Prostate gland (tissue), 2 donors: ENCODE results near the gene DAD1. TPM values are rescaled to one million over a fixed set of nuclear protein-coding genes. Genes with fewer than 3 reads are reported as not detected.

Experiments
- DNase-seq: peaks from one replicate; pipeline ENCODE4 v3.0.0-alpha.2; 2019; ENCODE audit warnings: low spot score
- H3K27ac ChIP-seq, 2 donors: fragments of 200-600 bp; sonication (generic); 2 replicates each; pipeline ENCODE4 v1.5.1; 2017 to 2019
- H3K27me3 ChIP-seq: fragments of 200-600 bp; sonication (generic); replicated peaks from 2 replicates; pipeline ENCODE4 v1.5.1; 2019; ENCODE audit not compliant: insufficient read depth
- H3K36me3 ChIP-seq, 2 donors: fragments of 200-600 bp; sonication (generic); 1 replicate in 1 of 2; 2 replicates in 1 of 2; pipeline versions ENCODE4 v1.5.1 to v1.8.1; 2017 to 2019
- H3K4me1 ChIP-seq: fragments of 200-600 bp; sonication (generic); replicated peaks from 2 replicates; pipeline ENCODE4 v1.5.1; 2019
- H3K4me3 ChIP-seq, 2 donors: fragments of 200-600 bp; sonication (generic); 2 replicates each; pipeline ENCODE4 v1.5.1; 2017 to 2019
- H3K9me3 ChIP-seq: fragments of 200-600 bp; sonication (generic); 2 replicates; pipeline ENCODE4 v1.5.1; 2017
- CTCF ChIP-seq, 4 experiments: fragments of 200-600 bp in 2 of 4; fragments of 450-650 bp in 2 of 4; sonication (generic) in 2 of 4; IDR thresholded peaks; 1 replicate in 3 of 4; 2 replicates in 1 of 4; pipeline ENCODE4 v1.5.1; 2016 to 2019; ENCODE audit warnings: antibody characterized with exemption in 4 of 4, mild to moderate bottlenecking in 2 of 4, moderate library complexity in 2 of 4
- POLR2A ChIP-seq: fragments of 450-650 bp; IDR thresholded peaks from one replicate; pipeline ENCODE4 v1.6.1; 2016; ENCODE audit warnings: antibody characterized with exemption, mild to moderate bottlenecking
- POLR2AphosphoS5 ChIP-seq: sonication (generic); formaldehyde crosslinking; IDR thresholded peaks from one replicate; pipeline ENCODE4 v1.6.1; 2017; ENCODE audit warnings: antibody characterized with exemption
- WGBS: methylation state at CpG from one replicate; pipeline ENCODE4 v1.1.5; 2018; 5-methylcytosine and 5-hydroxymethylcytosine counted together
- intact Hi-C: fragments of 100-400 bp; cut with DNase I; formaldehyde crosslinking; loops from one replicate; pipeline ENCODE4 v1.14.2; 2022
- total RNA-seq, 2 donors: library from RNA; depleted of rRNA; stranded (reverse); fragments of >200 nt; gene quantifications; one replicate each; pipeline ENCODE4 v1.1.0, GENCODE V29; 2016

The DAD1 gene
- total RNA-seq, 2 donors from 2014 or later = 231 to 289 TPM

- no peaks in the 10 kb centered on the region for H3K27me3 ChIP-seq
- intact Hi-C loops = no loop called here
- 52% methylated on average over 5 of the region's 5 CpGs for WGBS
- no peaks in the 10 kb centered on the region for H3K9me3 ChIP-seq
- H3K4me1 ChIP-seq = no peaks in the 10 kb centered on the region
- TF ChIP-seq POLR2A (no peak), POLR2AphosphoS5 (no peak), CTCF (IDR thresholded peaks at IDR 0.05) (no peak)
- no peak overlapping the region for H3K27ac ChIP-seq
- no peaks in the 10 kb centered on the region for H3K36me3 ChIP-seq
- H3K4me3 ChIP-seq = no peak overlapping the region
- DNase-seq = no peak
Observed at GRCh38 chr14:22551605-22551997, 37.4 kb downstream of the DAD1 start.

GRCh38 chr14:22549981-22550673, 38.9 kb downstream of the DAD1 start:
- H3K9me3 ChIP-seq = no peaks in the 10 kb centered on the region
- intact Hi-C loops = no loop called here
- DNase-seq = no peak
- H3K4me3 ChIP-seq = no peak overlapping the region
- WGBS = 42% methylated on average over 10 of the region's 11 CpGs
- no peaks in the 10 kb centered on the region for H3K4me1 ChIP-seq
- TF ChIP-seq POLR2AphosphoS5 (no peak), POLR2A (no peak), CTCF (IDR thresholded peaks at IDR 0.05) (no peak)
- H3K36me3 ChIP-seq = no peaks in the 10 kb centered on the region
- H3K27me3 ChIP-seq = no peaks in the 10 kb centered on the region
- no peak overlapping the region for H3K27ac ChIP-seq

GRCh38 chr14:22549324-22549962, 39.6 kb downstream of the DAD1 start:
- no peaks in the 10 kb centered on the region for H3K9me3 ChIP-seq
- H3K27me3 ChIP-seq = no peaks in the 10 kb centered on the region
- TF ChIP-seq CTCF (IDR thresholded peaks at IDR 0.05) = no peak
- no peak for TF ChIP-seq POLR2A
- TF ChIP-seq POLR2AphosphoS5 = no peak
- H3K4me1 ChIP-seq = no peaks in the 10 kb centered on the region
- intact Hi-C loops = no loop called here
- DNase-seq = no peak
- H3K27ac ChIP-seq = no peak overlapping the region
- no peaks in the 10 kb centered on the region for H3K36me3 ChIP-seq
- no peak overlapping the region for H3K4me3 ChIP-seq
- WGBS = 78% methylated on average over 6 of the region's 6 CpGs

- H3K36me3 ChIP-seq = no peaks in the 10 kb centered on the region
- H3K27me3 ChIP-seq = no peaks in the 10 kb centered on the region
- H3K27ac ChIP-seq = no peak overlapping the region
- no peaks in the 10 kb centered on the region for H3K9me3 ChIP-seq
- no peak overlapping the region for H3K4me3 ChIP-seq
- no peaks in the 10 kb centered on the region for H3K4me1 ChIP-seq
- intact Hi-C loops = no loop called here
- 89% methylated on average over 7 of the region's 8 CpGs for WGBS
- no peak for DNase-seq
- TF ChIP-seq CTCF (IDR thresholded peaks at IDR 0.05) (no peak), POLR2AphosphoS5 (no peak), POLR2A (no peak)
Observed at GRCh38 chr14:22547948-22548750, 40.9 kb downstream of the DAD1 start.
